Gastroesophageal sphincter (tissue), 3 donors: Measurements from ENCODE around the gene PSMD1.

Source experiments
- POLR2AphosphoS5 ChIP-seq: sonication (generic); formaldehyde crosslinking; IDR thresholded peaks from one replicate; pipeline ENCODE4 v1.6.1; 2017; ENCODE audit warnings: antibody characterized with exemption
- TF ChIP-seq, protein P1 (sequence below), 4 experiments: fragments of 200-600 bp in 2 of 4; fragments of 450-650 bp in 2 of 4; sonication (generic) in 1 of 4; IDR thresholded peaks; one replicate each; pipeline ENCODE4 v1.5.1; 2017 to 2019; ENCODE audit warnings: antibody characterized with exemption in 4 of 4, mild to moderate bottlenecking in 2 of 4, moderate library complexity in 2 of 4

DNA sequence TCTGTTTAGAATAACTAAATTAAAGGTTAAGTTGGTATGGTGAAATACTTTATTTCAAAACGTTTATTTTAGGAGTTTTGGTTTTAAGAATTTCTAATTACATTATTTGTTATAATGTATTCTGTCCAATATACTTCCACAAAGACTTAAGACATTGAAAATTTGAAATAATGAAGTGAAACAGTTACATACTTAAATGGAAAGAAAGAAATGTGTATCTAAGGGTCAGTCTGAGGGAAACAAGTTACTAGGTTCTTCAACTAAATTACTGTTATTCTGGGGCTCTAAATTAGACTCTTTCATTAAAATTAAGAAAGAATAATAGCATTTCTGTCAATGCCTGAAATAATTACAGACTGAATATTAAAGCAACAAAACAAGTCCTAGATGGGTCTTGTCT, 60.5 kb downstream of the PSMD1 start:
- TF ChIP-seq POLR2AphosphoS5 = no peak
- TF ChIP-seq, protein P1, sequence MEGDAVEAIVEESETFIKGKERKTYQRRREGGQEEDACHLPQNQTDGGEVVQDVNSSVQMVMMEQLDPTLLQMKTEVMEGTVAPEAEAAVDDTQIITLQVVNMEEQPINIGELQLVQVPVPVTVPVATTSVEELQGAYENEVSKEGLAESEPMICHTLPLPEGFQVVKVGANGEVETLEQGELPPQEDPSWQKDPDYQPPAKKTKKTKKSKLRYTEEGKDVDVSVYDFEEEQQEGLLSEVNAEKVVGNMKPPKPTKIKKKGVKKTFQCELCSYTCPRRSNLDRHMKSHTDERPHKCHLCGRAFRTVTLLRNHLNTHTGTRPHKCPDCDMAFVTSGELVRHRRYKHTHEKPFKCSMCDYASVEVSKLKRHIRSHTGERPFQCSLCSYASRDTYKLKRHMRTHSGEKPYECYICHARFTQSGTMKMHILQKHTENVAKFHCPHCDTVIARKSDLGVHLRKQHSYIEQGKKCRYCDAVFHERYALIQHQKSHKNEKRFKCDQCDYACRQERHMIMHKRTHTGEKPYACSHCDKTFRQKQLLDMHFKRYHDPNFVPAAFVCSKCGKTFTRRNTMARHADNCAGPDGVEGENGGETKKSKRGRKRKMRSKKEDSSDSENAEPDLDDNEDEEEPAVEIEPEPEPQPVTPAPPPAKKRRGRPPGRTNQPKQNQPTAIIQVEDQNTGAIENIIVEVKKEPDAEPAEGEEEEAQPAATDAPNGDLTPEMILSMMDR (IDR thresholded peaks at IDR 0.05) = no peak
